Calu3 (cell line): Measurements from ENCODE around the gene FHL2. TPM values are rescaled to one million over a fixed set of nuclear protein-coding genes. Genes with fewer than 3 reads are reported as not detected.

Experiments used
- BruUV-seq: library from RNA; stranded (reverse); fragments of 400-500 nt; replicated peaks from 2 replicates; lab custom pipeline; 2021; lab: Mats Ljungman, UMichigan
- CTCF ChIA-PET: fragments of 300-600 bp; sonication (Branson Sonifier 250); formaldehyde crosslinking; loops from one replicate; lab custom pipeline; 2022; ENCODE audit warnings: antibody characterized with exemption; lab: Charles Lee
- DNase-seq: peaks from one replicate; pipeline ENCODE4 v3.0.0; 2022
- H3K27ac Mint-ChIP-seq: one replicate; pipeline ENCODE4 v1.8.0; 2022; ENCODE audit warnings: mixed read lengths; ENCODE audit not compliant: unreplicated experiment
- H3K27me3 Mint-ChIP-seq: one replicate; pipeline ENCODE4 v1.8.0; 2022; ENCODE audit warnings: mixed read lengths; ENCODE audit not compliant: unreplicated experiment
- H3K36me3 Mint-ChIP-seq: one replicate; pipeline ENCODE4 v1.8.0; 2022; ENCODE audit warnings: mild to moderate bottlenecking, moderate library complexity, mixed read lengths; ENCODE audit not compliant: insufficient read depth, unreplicated experiment
- H3K4me1 Mint-ChIP-seq: one replicate; pipeline ENCODE4 v1.8.0; 2022; ENCODE audit warnings: mild to moderate bottlenecking, low read depth, mixed read lengths; ENCODE audit not compliant: unreplicated experiment
- H3K4me3 Mint-ChIP-seq: one replicate; pipeline ENCODE4 v1.8.0; 2022; ENCODE audit warnings: mild to moderate bottlenecking, low read depth, moderate library complexity, mixed read lengths; ENCODE audit not compliant: unreplicated experiment
- H3K9me3 Mint-ChIP-seq: one replicate; pipeline ENCODE4 v1.8.0; 2022; ENCODE audit warnings: low read depth, mixed read lengths; ENCODE audit not compliant: unreplicated experiment
- CTCF ChIP-seq: fragments of 200-600 bp; IDR thresholded peaks from one replicate; pipeline ENCODE4 v1.8.0; 2022; ENCODE audit warnings: antibody characterized with exemption; ENCODE audit not compliant: unreplicated experiment
- intact Hi-C: fragments of 100-400 bp; cut with micrococcal nuclease; formaldehyde crosslinking; loops from one replicate; pipeline ENCODE4 v1.10.0; 2022; ENCODE audit not compliant: unreplicated experiment
- total RNA-seq: library from RNA; stranded (reverse); gene quantifications from 2 replicates; pipeline ENCODE4 v1.2.3, GENCODE V29; 2022

The FHL2 gene
- total RNA-seq, 1 experiment from 2014 or later, result 51.9 TPM

- intact Hi-C loops, result no loop called here
- no peak overlapping the region for H3K4me3 Mint-ChIP-seq
- H3K4me1 Mint-ChIP-seq, result peaks cover 48% of the 10 kb centered on the region
- BruUV-seq, result no TSS peak
- CTCF ChIA-PET, result no interaction called here
- H3K27ac Mint-ChIP-seq, result no peak overlapping the region
- DNase-seq, result no peak
- H3K9me3 Mint-ChIP-seq, result peaks cover 6% of the 10 kb centered on the region
- no peaks in the 10 kb centered on the region for H3K27me3 Mint-ChIP-seq
- TF ChIP-seq CTCF, result no peak
- H3K36me3 Mint-ChIP-seq, result no peaks in the 10 kb centered on the region
Measured at GRCh38 chr2:105410554-105410953, 11.7 kb upstream of the FHL2 start.

DNA sequence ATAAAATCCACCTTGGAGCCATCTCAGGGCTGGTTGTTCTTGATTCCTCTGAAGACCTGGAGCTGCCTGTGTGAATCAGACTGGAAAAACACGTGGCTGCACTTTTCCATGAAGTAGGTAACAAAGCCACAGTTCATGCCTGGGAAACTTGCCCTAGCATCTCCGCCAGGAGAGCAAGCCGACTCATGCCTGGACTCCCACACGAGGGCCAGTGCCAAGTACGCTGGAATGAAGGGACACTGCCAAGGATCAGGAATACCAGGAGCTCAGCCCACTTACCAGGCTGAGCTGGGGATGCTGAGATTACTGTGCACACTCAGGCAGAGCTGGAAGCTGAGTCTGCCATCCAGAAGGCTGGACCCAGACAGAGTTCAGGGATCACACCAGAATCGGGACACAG is 10.9 kb upstream of the FHL2 start:
- Mint-ChIP-seq H3K4me1 (peaks cover 56% of the 10 kb centered on the region), H3K27me3 (no peaks in the 10 kb centered on the region), H3K27ac (no peak overlapping the region), H3K36me3 (no peaks in the 10 kb centered on the region), H3K9me3 (peaks cover 6% of the 10 kb centered on the region), H3K4me3 (no peak overlapping the region)
- CTCF ChIA-PET, result no interaction called here
- no peak for DNase-seq
- no TSS peak for BruUV-seq
- no peak for TF ChIP-seq CTCF
- intact Hi-C loops, result no loop called here

DNA sequence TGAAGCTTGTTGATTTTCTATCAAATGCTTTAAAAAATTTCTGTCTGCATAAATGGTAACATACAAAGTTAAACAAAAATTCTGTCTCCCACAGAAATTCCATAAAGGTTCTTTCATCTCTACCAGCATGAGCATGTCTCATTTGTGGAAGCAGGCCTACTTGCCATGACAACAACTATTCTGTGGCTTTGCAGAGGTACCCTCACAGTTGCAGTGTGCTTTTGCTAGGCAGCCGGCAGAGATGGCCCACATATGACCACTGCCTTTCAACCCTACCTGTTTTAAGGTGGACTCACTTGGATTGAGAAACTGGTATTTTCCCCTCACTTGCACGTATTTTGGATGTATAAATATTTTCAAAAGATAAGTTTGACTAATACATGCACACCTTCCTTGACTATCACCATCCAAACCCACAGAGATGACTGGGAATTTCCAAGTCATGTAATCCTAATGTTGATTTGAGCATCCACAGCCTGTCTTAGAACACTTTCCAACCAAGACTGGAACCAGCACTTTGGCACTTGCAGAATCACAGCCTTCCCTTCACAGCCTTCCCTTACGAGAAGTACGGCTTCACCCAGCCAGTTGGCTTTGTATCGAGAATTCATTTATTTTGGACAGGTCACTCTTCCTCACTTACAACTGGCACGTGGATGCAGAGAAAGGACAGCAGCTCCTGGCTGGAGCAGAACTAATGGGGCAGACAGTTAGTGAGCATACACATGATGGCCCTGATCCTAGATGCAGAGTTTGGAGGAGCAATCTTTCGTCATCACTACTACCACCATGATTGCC is 9.3 kb upstream of the FHL2 start:
- no peak overlapping the region for H3K27ac Mint-ChIP-seq
- H3K36me3 Mint-ChIP-seq, result peaks cover 8% of the 10 kb centered on the region
- H3K4me3 Mint-ChIP-seq, result no peak overlapping the region
- CTCF ChIA-PET, result no interaction called here
- no peaks in the 10 kb centered on the region for H3K27me3 Mint-ChIP-seq
- DNase-seq, result no peak
- H3K9me3 Mint-ChIP-seq, result peaks cover 6% of the 10 kb centered on the region
- intact Hi-C loops, result no loop called here
- BruUV-seq, result no TSS peak
- H3K4me1 Mint-ChIP-seq, result peaks cover 72% of the 10 kb centered on the region
- no peak for TF ChIP-seq CTCF

DNA sequence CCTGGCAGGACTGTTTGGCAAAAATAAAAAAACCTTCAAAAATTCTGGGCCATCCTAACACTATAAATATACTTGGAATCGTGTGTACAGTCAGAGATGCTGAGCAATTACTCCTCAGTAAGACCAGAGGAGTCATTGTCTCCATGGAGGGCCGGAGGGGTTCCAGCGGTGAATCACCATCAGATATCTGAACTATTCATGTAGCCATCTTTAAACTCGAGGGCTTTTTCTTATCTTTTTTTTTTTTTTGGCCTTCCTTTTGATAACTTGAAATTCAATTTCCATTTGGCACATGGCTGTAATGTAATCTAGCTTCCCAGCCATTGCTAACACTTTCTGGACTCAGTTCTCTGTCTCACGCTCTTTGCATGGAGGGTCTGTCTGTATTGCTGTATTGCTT is 7.4 kb upstream of the FHL2 start:
- CTCF ChIA-PET, result no interaction called here
- Mint-ChIP-seq H3K4me1 (peaks cover 57% of the 10 kb centered on the region), H3K36me3 (peaks cover 8% of the 10 kb centered on the region), H3K4me3 (no peak overlapping the region), H3K27me3 (no peaks in the 10 kb centered on the region), H3K9me3 (no peaks in the 10 kb centered on the region), H3K27ac (no peak overlapping the region)
- no peak for DNase-seq
- BruUV-seq, result no TSS peak
- no peak for TF ChIP-seq CTCF
- intact Hi-C loops, result no loop called here
